GM10266 (cell line): ENCODE measurements around the gene KATNAL1.

ENCODE experiments used
- DNase-seq: peaks from one replicate; pipeline ENCODE4 v3.0.0; 2012; ENCODE audit errors: extremely low spot score
- TF ChIP-seq, protein P1 (sequence below): IDR thresholded peaks from 2 replicates; pipeline ENCODE4 v1.5.1; 2012; ENCODE audit warnings: mild to moderate bottlenecking, low read depth; ENCODE audit not compliant: control insufficient read depth, insufficient read depth; ENCODE audit errors: missing control alignments

Gene KATNAL1

DNA sequence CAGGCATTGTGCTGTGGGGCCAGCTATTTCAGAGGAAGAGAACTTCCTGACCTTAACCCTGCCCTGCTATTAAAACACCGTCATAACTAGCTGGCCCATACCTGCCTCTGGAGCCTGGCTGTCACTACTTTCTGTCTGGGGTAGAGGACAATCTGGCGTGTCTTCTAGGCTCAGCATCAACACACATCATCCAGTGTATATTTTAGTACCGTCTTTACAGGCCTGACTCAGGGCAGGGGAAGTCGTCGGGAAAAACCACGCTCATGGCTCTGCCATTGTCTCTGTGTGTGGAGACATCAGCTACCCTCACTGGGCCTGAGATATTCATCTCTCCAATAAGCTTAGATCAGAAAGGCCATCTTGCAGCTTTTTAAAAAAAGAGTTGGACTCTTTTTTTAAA lies 151.1 kb downstream of the KATNAL1 start:
- DNase-seq, result no peak
- TF ChIP-seq, protein P1, sequence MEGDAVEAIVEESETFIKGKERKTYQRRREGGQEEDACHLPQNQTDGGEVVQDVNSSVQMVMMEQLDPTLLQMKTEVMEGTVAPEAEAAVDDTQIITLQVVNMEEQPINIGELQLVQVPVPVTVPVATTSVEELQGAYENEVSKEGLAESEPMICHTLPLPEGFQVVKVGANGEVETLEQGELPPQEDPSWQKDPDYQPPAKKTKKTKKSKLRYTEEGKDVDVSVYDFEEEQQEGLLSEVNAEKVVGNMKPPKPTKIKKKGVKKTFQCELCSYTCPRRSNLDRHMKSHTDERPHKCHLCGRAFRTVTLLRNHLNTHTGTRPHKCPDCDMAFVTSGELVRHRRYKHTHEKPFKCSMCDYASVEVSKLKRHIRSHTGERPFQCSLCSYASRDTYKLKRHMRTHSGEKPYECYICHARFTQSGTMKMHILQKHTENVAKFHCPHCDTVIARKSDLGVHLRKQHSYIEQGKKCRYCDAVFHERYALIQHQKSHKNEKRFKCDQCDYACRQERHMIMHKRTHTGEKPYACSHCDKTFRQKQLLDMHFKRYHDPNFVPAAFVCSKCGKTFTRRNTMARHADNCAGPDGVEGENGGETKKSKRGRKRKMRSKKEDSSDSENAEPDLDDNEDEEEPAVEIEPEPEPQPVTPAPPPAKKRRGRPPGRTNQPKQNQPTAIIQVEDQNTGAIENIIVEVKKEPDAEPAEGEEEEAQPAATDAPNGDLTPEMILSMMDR, result no peak

- DNase-seq, result no peak
- TF ChIP-seq, protein P1, result no peak
Measured at GRCh38 chr13:30154931-30155330, 152.4 kb downstream of the KATNAL1 start.

DNA sequence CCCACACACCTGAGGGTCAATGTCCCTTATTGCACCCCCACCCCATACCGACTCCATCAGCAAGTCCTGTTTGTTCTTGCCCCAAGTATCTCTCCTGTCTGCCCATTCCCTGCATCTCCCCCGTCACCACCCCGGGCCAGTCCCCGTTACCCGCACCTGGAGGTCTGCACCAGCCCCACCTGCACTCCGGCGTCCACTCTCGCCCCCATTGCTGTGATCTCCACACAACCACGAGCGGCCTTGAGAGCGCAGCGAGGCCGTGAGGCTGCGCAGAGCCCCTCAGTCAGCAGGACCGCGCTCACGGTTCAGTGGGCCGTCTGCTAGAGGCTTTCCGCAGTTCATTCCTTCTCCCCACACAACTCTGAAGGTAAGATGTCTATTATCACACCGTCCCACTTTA lies 152.8 kb downstream of the KATNAL1 start:
- no peak for DNase-seq
- TF ChIP-seq, protein P1, result no peak

DNA sequence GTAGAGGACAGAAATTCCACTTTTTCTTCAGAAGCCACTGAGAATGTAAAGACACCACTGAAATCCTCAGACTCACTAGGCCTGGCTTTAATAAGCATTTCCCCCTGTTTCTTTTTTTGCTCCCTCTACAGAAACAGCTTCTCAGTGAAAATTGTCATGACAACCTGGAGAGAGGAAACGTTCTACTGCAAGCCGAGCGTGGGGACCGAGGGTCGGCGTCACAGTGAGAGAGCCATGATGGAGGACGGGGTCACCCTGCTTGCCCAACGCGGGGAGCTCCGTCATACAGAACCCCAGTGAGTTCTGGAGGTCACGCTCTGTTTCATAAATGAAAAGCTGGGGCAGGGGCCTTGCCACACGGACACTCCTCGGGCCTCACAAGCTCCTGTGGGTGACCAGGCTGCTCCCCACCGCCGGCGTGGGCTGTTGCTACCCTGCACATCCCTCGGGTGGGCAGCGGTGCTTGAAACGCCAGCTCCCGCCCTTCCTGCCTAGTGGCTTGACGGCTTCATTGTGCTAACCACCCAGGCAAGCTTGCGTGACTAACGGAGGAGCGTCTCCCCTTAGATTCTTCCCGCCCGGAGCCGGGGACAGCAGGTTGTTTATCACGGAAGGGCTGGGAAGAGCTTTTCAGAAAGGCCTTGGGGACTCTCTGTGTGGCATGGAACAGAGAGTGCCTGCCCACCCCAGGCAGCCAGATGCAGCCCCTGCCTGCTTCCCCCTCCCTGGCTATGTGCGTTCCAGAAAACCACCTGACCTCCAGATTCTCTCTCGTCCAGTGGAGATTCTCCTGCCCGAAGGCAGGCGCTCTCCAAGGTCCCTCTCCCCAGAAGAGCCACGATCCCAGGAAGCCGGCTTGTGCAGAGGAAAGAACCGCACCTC lies 153.6 kb downstream of the KATNAL1 start:
- no peak for DNase-seq
- TF ChIP-seq, protein P1, result no peak
